ENCODE results near the gene B3GNT5. TPM values are rescaled to one million over a fixed set of nuclear protein-coding genes. Genes with fewer than 3 reads are reported as not detected.

The B3GNT5 gene
- total and polyA plus RNA-seq, 10 of the 15 experiments (the other 5 are each of a cell fraction or from before 2014, with no cell fraction given): 0.24 to 1.1 (median 0.48) TPM

DNA sequence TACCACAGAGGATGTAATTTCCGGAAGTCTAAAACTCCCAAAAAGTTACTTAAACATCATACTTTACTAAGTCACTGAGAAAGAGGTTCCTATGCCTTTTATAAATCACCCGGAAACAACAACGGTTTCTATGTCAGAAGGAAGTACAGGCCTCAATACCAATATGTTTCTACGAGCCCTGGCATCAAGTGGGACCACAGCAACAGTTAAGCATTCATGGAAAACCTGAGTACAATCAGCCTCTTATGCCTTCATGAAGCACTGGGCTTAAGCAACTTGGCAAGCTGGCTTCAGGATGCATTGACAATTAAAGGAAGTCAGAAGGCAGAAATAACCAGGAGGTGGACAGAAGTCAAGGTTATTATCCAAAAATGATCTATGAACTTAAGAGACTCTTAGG, 19.1 kb upstream of the B3GNT5 start:
- Histone ChIP-seq H4K20me1 (ENCODE audit: control insufficient read depth, insufficient read depth) (no peaks in the 10 kb centered on the region), H3K27ac (ENCODE audit: control insufficient read depth, insufficient read depth) (no peak overlapping the region), H3K79me2 (ENCODE audit: control insufficient read depth, insufficient read depth, low read length) (no peaks in the 10 kb centered on the region), H3K9me3 (replicated peaks; ENCODE audit: control insufficient read depth, insufficient read depth, low read length) (no peaks in the 10 kb centered on the region; the same call in 2 of the 3 replicates), H3K4me1 (ENCODE audit: control insufficient read depth, insufficient read depth, low read length) (no peaks in the 10 kb centered on the region), H3K27me3 (replicated peaks in 1 of 2; ENCODE audit: control insufficient read depth in 2 of 2, insufficient read depth in 2 of 2, low read length in 1 of 2) (no peaks in the 10 kb centered on the region), H3K36me3 (ENCODE audit: control insufficient read depth in 2 of 2, insufficient read depth in 2 of 2, low read length in 1 of 2) (no peaks in the 10 kb centered on the region), H2AFZ (ENCODE audit: control insufficient read depth, low read depth, low read length) (no peak overlapping the region), H3K9ac (ENCODE audit: control insufficient read depth, insufficient read depth, low read length) (no peak overlapping the region), H3K4me3 (no peak overlapping the region), H3K4me2 (ENCODE audit: control insufficient read depth, insufficient read depth) (no peak overlapping the region)
- intact Hi-C loops (cut with micrococcal nuclease; ENCODE audit: unreplicated experiment) (no loop called here), in situ Hi-C loops (cut with MboI) (no loop called here)
- 36% methylated on average over 4 of the region's 4 CpGs for WGBS (ENCODE audit: insufficient coverage, insufficient replicate concordance, low lambda C conversion rate, missing lambda C conversion rate)
- SMC1A ChIA-PET (ENCODE audit: uncharacterized antibody, unreplicated experiment): interaction anchor here (0.7 to 1.3 kb wide), 3 partner anchors 13 to 121 kb away, joined by 3 to 5 read pairs (median 4); no protein-coding TSS in a partner anchor
- TF ChIP-seq ZBED1 (IDR thresholded peaks at IDR 0.05; ENCODE audit: borderline replicate concordance) (no peak), GATAD2B (conservative IDR thresholded peaks at IDR 0.05; ENCODE audit: low read depth) (no peak), ZBTB40 (IDR thresholded peaks at IDR 0.05; ENCODE audit: borderline replicate concordance) (no peak), CHD4 (IDR thresholded peaks at IDR 0.05) (no peak), BRCA1 (IDR thresholded peaks at IDR 0.05; ENCODE audit: low read depth, low read length) (no peak), NR2C1 (IDR thresholded peaks at IDR 0.05) (no peak)
- TF ChIP-seq, protein P1, sequence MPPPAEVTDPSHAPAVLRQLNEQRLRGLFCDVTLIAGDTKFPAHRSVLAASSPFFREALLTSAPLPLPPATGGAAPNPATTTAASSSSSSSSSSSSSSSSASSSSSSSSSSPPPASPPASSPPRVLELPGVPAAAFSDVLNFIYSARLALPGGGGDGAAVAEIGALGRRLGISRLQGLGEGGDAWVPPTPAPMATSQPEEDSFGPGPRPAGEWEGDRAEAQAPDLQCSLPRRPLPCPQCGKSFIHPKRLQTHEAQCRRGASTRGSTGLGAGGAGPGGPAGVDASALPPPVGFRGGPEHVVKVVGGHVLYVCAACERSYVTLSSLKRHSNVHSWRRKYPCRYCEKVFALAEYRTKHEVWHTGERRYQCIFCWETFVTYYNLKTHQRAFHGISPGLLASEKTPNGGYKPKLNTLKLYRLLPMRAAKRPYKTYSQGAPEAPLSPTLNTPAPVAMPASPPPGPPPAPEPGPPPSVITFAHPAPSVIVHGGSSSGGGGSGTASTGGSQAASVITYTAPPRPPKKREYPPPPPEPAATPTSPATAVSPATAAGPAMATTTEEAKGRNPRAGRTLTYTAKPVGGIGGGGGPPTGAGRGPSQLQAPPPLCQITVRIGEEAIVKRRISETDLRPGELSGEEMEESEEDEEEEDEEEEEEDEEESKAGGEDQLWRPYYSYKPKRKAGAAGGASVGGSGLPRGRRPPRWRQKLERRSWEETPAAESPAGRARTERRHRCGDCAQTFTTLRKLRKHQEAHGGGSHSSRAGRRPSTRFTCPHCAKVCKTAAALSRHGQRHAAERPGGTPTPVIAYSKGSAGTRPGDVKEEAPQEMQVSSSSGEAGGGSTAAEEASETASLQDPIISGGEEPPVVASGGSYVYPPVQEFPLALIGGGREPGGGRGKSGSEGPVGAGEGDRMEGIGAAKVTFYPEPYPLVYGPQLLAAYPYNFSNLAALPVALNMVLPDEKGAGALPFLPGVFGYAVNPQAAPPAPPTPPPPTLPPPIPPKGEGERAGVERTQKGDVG (CRISPR knock-in tag; IDR thresholded peaks at IDR 0.05): no peak
- CTCF ChIA-PET: no interaction called here
- POLR2A ChIA-PET: no interaction called here
- ATAC-seq (no peak), DNase-seq (ENCODE audit: low read depth, low spot score) (no peak), FAIRE-seq (no peak)
- RAD21 ChIA-PET (ENCODE audit: unreplicated experiment): interaction anchor here (1.5 kb wide), 1 partner anchor 520 kb away, joined by 3 read pairs; no protein-coding TSS in a partner anchor
- BruUV-seq (replicated peaks): no TSS peak
